B cell (primary cell): ENCODE measurements around the gene ARHGEF10L. TPM values are rescaled to one million over a fixed set of nuclear protein-coding genes. Genes with fewer than 3 reads are reported as not detected.

Experiments
- ATAC-seq: fragments of 200-7000 bp; cut with Tn5 transposase; one replicate; pipeline ENCODE4 v1.10.0; 2021; ENCODE audit warnings: low read depth, mild to moderate bottlenecking, moderate number of reproducible peaks, moderate library complexity
- CTCF ChIA-PET: fragments of 350-600 bp; sonication (Branson Sonifier 250); formaldehyde crosslinking; loops from one replicate; lab custom pipeline; 2021; ENCODE audit warnings: antibody characterized with exemption, inconsistent platforms; lab: Charles Lee
- POLR2A ChIA-PET: fragments of 350-600 bp; sonication (Branson Sonifier 250); formaldehyde crosslinking; loops from one replicate; lab custom pipeline; 2021; ENCODE audit warnings: antibody characterized with exemption; lab: Charles Lee
- DNase-seq: peaks from one replicate; pipeline ENCODE4 v3.0.0; 2013
- H2AFZ ChIP-seq: 2 replicates; pipeline ENCODE4 v1.6.1; 2012; ENCODE audit warnings: mild to moderate bottlenecking, low read depth, low read length; ENCODE audit not compliant: insufficient read depth, poor library complexity, severe bottlenecking
- H3K27ac ChIP-seq, 2 donors: 1 replicate in 1 of 2; 2 replicates in 1 of 2; pipeline ENCODE4 v1.5.1; 2012 to 2013; ENCODE audit warnings: low read length in 2 of 2, mild to moderate bottlenecking in 2 of 2, moderate library complexity in 1 of 2
- H3K27me3 ChIP-seq, 4 experiments: fragments of 200-600 bp in 1 of 4; sonication (generic) in 1 of 4; replicated peaks in 1 of 4; 1 replicate in 2 of 4; 2 replicates in 2 of 4; pipeline versions ENCODE4 v1.6.1 to v1.7.0; 2013 to 2016; ENCODE audit warnings: low read length in 3 of 4, mild to moderate bottlenecking in 2 of 4, mixed read lengths in 1 of 4, moderate library complexity in 1 of 4; ENCODE audit not compliant: insufficient read depth in 4 of 4, control insufficient read depth in 3 of 4; ENCODE audit errors: control extremely low read depth in 1 of 4
- H3K36me3 ChIP-seq, 2 experiments: replicated peaks in 1 of 2; 1 replicate in 1 of 2; 2 replicates in 1 of 2; pipeline versions ENCODE4 v1.6.1 to v1.7.1; 2013; ENCODE audit warnings: low read length in 1 of 2; ENCODE audit not compliant: insufficient read depth in 2 of 2, control insufficient read depth in 1 of 2; ENCODE audit errors: control extremely low read depth in 1 of 2, extremely low read depth in 1 of 2
- H3K4me1 ChIP-seq, 2 donors: fragments of 200-600 bp in 1 of 2; sonication (generic) in 1 of 2; 1 replicate in 1 of 2; 2 replicates in 1 of 2; pipeline versions ENCODE4 v1.5.1 to v1.6.1; 2013 to 2017; ENCODE audit warnings: low read length in 2 of 2; ENCODE audit not compliant: control insufficient read depth in 2 of 2, insufficient read depth in 2 of 2
- H3K4me2 ChIP-seq: replicated peaks from 2 replicates; pipeline ENCODE3; 2012; ENCODE audit warnings: mild to moderate bottlenecking, low read depth, low read length; ENCODE audit not compliant: poor library complexity, severe bottlenecking
- H3K4me3 ChIP-seq, 5 experiments: fragments of 200-600 bp in 1 of 5; sonication (generic) in 1 of 5; 1 replicate in 3 of 5; 2 replicates in 2 of 5; pipeline versions ENCODE4 v1.5.1 to v1.7.0; 2011 to 2016; ENCODE audit warnings: low read length in 4 of 5, mild to moderate bottlenecking in 4 of 5, low read depth in 2 of 5, control low read depth in 1 of 5, moderate library complexity in 1 of 5; ENCODE audit not compliant: insufficient read depth in 1 of 5; ENCODE audit errors: control extremely low read depth in 1 of 5, extremely low read depth in 1 of 5
- H3K79me2 ChIP-seq: fragments of 200-600 bp; sonication (generic); one replicate; pipeline ENCODE4 v1.6.0; 2016; ENCODE audit warnings: low read length; ENCODE audit not compliant: control insufficient read depth, insufficient read depth
- H3K9ac ChIP-seq: fragments of 200-600 bp; sonication (generic); 2 replicates; pipeline ENCODE4 v1.6.1; 2017; ENCODE audit warnings: mild to moderate bottlenecking, low read length, moderate library complexity
- H3K9me3 ChIP-seq, 3 donors: one replicate each; pipeline versions ENCODE4 v1.6.1 to v1.7.1; 2013; ENCODE audit warnings: low read length in 2 of 3; ENCODE audit not compliant: control insufficient read depth in 2 of 3, insufficient read depth in 1 of 3; ENCODE audit errors: control extremely low read depth in 1 of 3
- H4K20me1 ChIP-seq: 2 replicates; pipeline ENCODE4 v1.6.0; 2012; ENCODE audit warnings: mild to moderate bottlenecking, low read length; ENCODE audit not compliant: insufficient read depth, control insufficient read depth, poor library complexity, severe bottlenecking
- H3K27ac Mint-ChIP-seq: one replicate; pipeline ENCODE4 v1.8.0; 2021; ENCODE audit warnings: mixed read lengths
- H3K27me3 Mint-ChIP-seq: one replicate; pipeline ENCODE4 v1.8.0; 2021; ENCODE audit warnings: mixed read lengths
- H3K4me1 Mint-ChIP-seq: one replicate; pipeline ENCODE4 v1.8.0; 2021; ENCODE audit warnings: mixed read lengths
- H3K4me3 Mint-ChIP-seq: one replicate; pipeline ENCODE4 v1.8.0; 2021; ENCODE audit warnings: mixed read lengths
- H3K9me3 Mint-ChIP-seq: one replicate; pipeline ENCODE4 v1.8.0; 2022; ENCODE audit warnings: mixed read lengths; ENCODE audit not compliant: insufficient read depth
- EZH2 ChIP-seq: IDR thresholded peaks from 2 replicates; pipeline ENCODE4 v1.6.1; 2012; ENCODE audit warnings: borderline replicate concordance, low read depth, mild to moderate bottlenecking, moderate library complexity, low read length; ENCODE audit not compliant: insufficient read depth, poor library complexity, severe bottlenecking
- WGBS: methylation state at CpG from one replicate; pipeline ENCODE4 v1.1.5; 2013; ENCODE audit warnings: missing lambda C conversion rate; ENCODE audit not compliant: insufficient coverage; 5-methylcytosine and 5-hydroxymethylcytosine counted together
- intact Hi-C: fragments of 100-400 bp; cut with micrococcal nuclease; formaldehyde crosslinking; loops from one replicate; pipeline ENCODE4 v1.10.0; 2022
- polyA plus RNA-seq: library from polyadenylated mRNA; depleted of rRNA; stranded (reverse); fragments of >200 nt; gene quantifications from 2 replicates; pipeline ENCODE4 v1.2.3, GENCODE V29; 2012
- total RNA-seq, 2 donors: library from RNA; stranded (reverse); fragments of 120-200 nt in 1 of 2; gene quantifications; 1 replicate in 1 of 2; 2 replicates in 1 of 2; pipeline versions ENCODE4 v1.2.3 to v1.2.4, GENCODE V29; 2013 to 2022
- TF ChIP-seq, protein P1 (sequence below): fragments of 200-600 bp; IDR thresholded peaks from one replicate; pipeline ENCODE4 v1.8.0; 2022; ENCODE audit warnings: antibody characterized with exemption, mild to moderate bottlenecking

Gene ARHGEF10L
- total and polyA plus RNA-seq, 2 donors (not counting 1 experiment from before 2014, with no cell fraction given) = 2.0 to 4.9 TPM

DNA sequence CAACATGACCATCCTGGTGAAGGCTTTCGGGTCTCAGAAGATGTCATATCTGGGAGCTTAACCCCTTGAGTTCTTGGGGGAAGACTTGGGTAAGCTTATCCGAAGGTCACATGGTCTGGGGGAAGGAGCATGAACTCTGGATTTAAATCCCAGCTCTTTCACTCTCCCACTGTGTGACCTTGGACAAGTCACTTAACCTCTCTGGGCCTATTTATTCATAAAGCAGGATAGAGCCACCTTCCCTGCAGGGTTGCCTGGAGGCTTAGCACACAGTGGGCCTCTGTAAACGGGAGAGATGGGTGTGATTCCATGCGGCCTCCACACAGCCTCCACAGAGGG lies 8.2 kb upstream of the ARHGEF10L start:
- DNase-seq = no peak
- no peaks in the 10 kb centered on the region for H3K9me3 Mint-ChIP-seq
- no peaks in the 10 kb centered on the region for H3K79me2 ChIP-seq
- H3K27ac Mint-ChIP-seq = no peak overlapping the region
- peaks cover 13% of the 10 kb centered on the region for H3K27me3 Mint-ChIP-seq
- WGBS = 100% methylated on average over 2 of the region's 4 CpGs
- H3K4me3 ChIP-seq = no peak overlapping the region
- no peak overlapping the region for H3K9ac ChIP-seq
- no peak overlapping the region for H3K27ac ChIP-seq
- H3K4me3 Mint-ChIP-seq = no peak overlapping the region
- H3K9me3 ChIP-seq = no peaks in the 10 kb centered on the region
- intact Hi-C loops = no loop called here
- H2AFZ ChIP-seq = no peak overlapping the region
- H3K4me2 ChIP-seq = no peak overlapping the region
- peaks cover 0 to 3% (median 1%) of the 10 kb centered on the region in 4 experiments for H3K27me3 ChIP-seq
- no peak for ATAC-seq
- POLR2A ChIA-PET = no interaction called here
- CTCF ChIA-PET = no interaction called here
- H3K4me1 Mint-ChIP-seq = peaks cover 15% of the 10 kb centered on the region
- TF ChIP-seq, protein P1, sequence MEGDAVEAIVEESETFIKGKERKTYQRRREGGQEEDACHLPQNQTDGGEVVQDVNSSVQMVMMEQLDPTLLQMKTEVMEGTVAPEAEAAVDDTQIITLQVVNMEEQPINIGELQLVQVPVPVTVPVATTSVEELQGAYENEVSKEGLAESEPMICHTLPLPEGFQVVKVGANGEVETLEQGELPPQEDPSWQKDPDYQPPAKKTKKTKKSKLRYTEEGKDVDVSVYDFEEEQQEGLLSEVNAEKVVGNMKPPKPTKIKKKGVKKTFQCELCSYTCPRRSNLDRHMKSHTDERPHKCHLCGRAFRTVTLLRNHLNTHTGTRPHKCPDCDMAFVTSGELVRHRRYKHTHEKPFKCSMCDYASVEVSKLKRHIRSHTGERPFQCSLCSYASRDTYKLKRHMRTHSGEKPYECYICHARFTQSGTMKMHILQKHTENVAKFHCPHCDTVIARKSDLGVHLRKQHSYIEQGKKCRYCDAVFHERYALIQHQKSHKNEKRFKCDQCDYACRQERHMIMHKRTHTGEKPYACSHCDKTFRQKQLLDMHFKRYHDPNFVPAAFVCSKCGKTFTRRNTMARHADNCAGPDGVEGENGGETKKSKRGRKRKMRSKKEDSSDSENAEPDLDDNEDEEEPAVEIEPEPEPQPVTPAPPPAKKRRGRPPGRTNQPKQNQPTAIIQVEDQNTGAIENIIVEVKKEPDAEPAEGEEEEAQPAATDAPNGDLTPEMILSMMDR = no peak
- H4K20me1 ChIP-seq = no peaks in the 10 kb centered on the region
- peaks cover 0 to 13% of the 10 kb centered on the region in 2 donors for H3K4me1 ChIP-seq
- no peaks in the 10 kb centered on the region for H3K36me3 ChIP-seq

DNA sequence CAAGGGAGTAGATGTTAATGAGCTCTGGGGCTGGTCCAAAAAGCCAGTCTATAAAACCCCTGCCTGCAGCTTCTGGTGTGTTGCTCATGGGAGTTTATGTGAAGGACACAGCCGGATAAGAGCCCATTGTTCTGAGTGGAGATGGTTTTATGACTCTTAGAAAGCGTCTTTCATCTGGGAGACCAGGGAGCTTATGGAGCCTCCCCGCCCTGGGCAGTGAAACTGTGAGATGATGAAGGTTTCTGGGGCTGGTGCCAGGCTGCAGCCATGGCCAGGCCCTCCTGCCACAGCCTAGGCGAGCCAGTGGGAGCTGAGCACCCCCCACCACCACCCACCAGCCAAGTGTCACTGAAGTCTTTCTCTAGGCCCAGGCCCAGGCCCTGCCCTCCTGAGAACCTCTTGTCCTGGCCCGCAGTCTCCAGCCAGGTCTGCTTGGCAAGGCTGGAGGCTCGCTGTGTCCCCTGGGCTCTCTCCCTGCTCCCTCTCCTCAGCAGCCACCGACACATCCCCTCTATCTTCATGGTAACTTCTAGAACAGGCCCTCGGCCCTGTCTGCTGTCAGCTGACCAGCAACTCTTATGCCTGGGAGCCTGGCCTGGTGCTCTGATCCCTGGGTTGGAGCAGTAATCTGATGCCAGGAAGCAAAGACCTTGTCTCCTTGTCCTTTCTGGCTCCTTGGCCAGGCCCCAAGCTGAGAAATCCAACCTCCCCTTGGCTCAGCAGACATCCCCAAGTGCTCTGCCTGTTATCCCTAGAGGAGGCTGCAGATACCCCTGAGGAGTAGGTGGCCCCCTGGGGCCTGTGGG lies 7.6 kb upstream of the ARHGEF10L start:
- H3K4me3 Mint-ChIP-seq = no peak overlapping the region
- Histone ChIP-seq H3K4me3 (no peak overlapping the region), H3K4me1 (peaks cover 3 to 19% of the 10 kb centered on the region in 2 donors), H3K9me3 (no peaks in the 10 kb centered on the region), H2AFZ (no peak overlapping the region), H3K36me3 (no peaks in the 10 kb centered on the region), H3K4me2 (no peak overlapping the region), H3K27ac (no peak overlapping the region), H4K20me1 (no peaks in the 10 kb centered on the region), H3K27me3 (peaks cover 0 to 3% (median 1%) of the 10 kb centered on the region in 4 experiments), H3K9ac (no peak overlapping the region), H3K79me2 (no peaks in the 10 kb centered on the region)
- TF ChIP-seq, protein P1 = no peak
- no peak for TF ChIP-seq EZH2
- 89% methylated on average over 4 of the region's 8 CpGs for WGBS
- DNase-seq (no peak), ATAC-seq (no peak)
- no peak overlapping the region for H3K27ac Mint-ChIP-seq
- H3K27me3 Mint-ChIP-seq = peaks cover 13% of the 10 kb centered on the region
- no peaks in the 10 kb centered on the region for H3K9me3 Mint-ChIP-seq
- CTCF ChIA-PET = interaction anchor here (1.0 kb wide), 1 partner anchor 10 kb away, joined by 4 read pairs; no protein-coding TSS in a partner anchor
- H3K4me1 Mint-ChIP-seq = peaks cover 20% of the 10 kb centered on the region
- POLR2A ChIA-PET = no interaction called here
- intact Hi-C loops = no loop called here
